HEK293T (cell line): Measurements from ENCODE around the gene KY.

ENCODE experiments used
- CTCF ChIA-PET: fragments of 350-600 bp; formaldehyde crosslinking; extraction: SDS; loops from one replicate; lab custom pipeline; 2021; ENCODE audit warnings: antibody characterized with exemption, inconsistent platforms; lab: Yijun Ruan, JAX
- POLR2A ChIA-PET: fragments of 350-600 bp; formaldehyde crosslinking; extraction: SDS; loops from one replicate; lab custom pipeline; 2020; ENCODE audit warnings: antibody characterized with exemption, inconsistent platforms; lab: Yijun Ruan, JAX
- DNase-seq: peaks from one replicate; pipeline ENCODE4 v3.0.0; 2012; ENCODE audit warnings: mixed read lengths; ENCODE audit errors: extremely low spot score
- ARNT ChIP-seq: fragments of 450-650 bp; IDR thresholded peaks from 2 replicates; pipeline ENCODE4 v1.6.1; 2017; ENCODE audit warnings: mild to moderate bottlenecking
- BHLHE40 ChIP-seq: fragments of 450-650 bp; IDR thresholded peaks from 2 replicates; pipeline ENCODE4 v1.6.1; 2016; ENCODE audit warnings: mild to moderate bottlenecking, moderate library complexity, borderline replicate concordance
- CTBP1 ChIP-seq: fragments of 450-650 bp; IDR thresholded peaks from 2 replicates; pipeline ENCODE4 v1.6.1; 2016; ENCODE audit warnings: borderline replicate concordance
- ELF4 ChIP-seq: fragments of 450-650 bp; IDR thresholded peaks from 2 replicates; pipeline ENCODE4 v1.6.1; 2017; ENCODE audit warnings: antibody characterized with exemption
- FOXA1 ChIP-seq: fragments of 450-650 bp; IDR thresholded peaks from 2 replicates; pipeline ENCODE4 v1.6.1; 2016; ENCODE audit warnings: mild to moderate bottlenecking
- FOXK2 ChIP-seq: fragments of 450-650 bp; IDR thresholded peaks from 2 replicates; pipeline ENCODE4 v1.6.1; 2016; ENCODE audit warnings: mild to moderate bottlenecking
- FOXM1 ChIP-seq: fragments of 450-650 bp; IDR thresholded peaks from 2 replicates; pipeline ENCODE4 v1.6.1; 2017; ENCODE audit warnings: mild to moderate bottlenecking, borderline replicate concordance
- HDGF ChIP-seq: fragments of 450-650 bp; IDR thresholded peaks from 2 replicates; pipeline ENCODE4 v1.6.1; 2017; ENCODE audit warnings: antibody characterized with exemption, borderline replicate concordance
- L3MBTL2 ChIP-seq: fragments of 450-650 bp; conservative IDR thresholded peaks from 2 replicates; pipeline ENCODE4 v1.6.1; 2016; ENCODE audit warnings: mild to moderate bottlenecking
- LEF1 ChIP-seq: fragments of 450-650 bp; IDR thresholded peaks from 2 replicates; pipeline ENCODE4 v1.6.1; 2017; ENCODE audit warnings: mild to moderate bottlenecking, borderline replicate concordance
- NFRKB ChIP-seq: fragments of 450-650 bp; IDR thresholded peaks from 2 replicates; pipeline ENCODE4 v1.6.1; 2016; ENCODE audit warnings: mild to moderate bottlenecking, moderate library complexity
- PKNOX1 ChIP-seq: fragments of 450-650 bp; IDR thresholded peaks from 2 replicates; pipeline ENCODE4 v1.6.1; 2016
- SP1 ChIP-seq: fragments of 450-650 bp; IDR thresholded peaks from 2 replicates; pipeline ENCODE4 v1.6.1; 2017
- SUZ12 ChIP-seq: fragments of 450-650 bp; IDR thresholded peaks from 2 replicates; pipeline ENCODE4 v1.6.1; 2016; ENCODE audit warnings: mild to moderate bottlenecking
- TARDBP ChIP-seq: fragments of 450-650 bp; IDR thresholded peaks from 2 replicates; pipeline ENCODE4 v1.6.1; 2016
- ZNF384 ChIP-seq: fragments of 450-650 bp; IDR thresholded peaks from 2 replicates; pipeline ENCODE4 v1.6.1; 2016

Gene KY

GRCh38 chr3:134644731-134645514 lies 5.9 kb downstream of the KY start:
- CTCF ChIA-PET: no interaction called here
- TF ChIP-seq TARDBP (no peak), L3MBTL2 (no peak), LEF1 (no peak), PKNOX1 (no peak), HDGF (no peak), FOXM1 (no peak), FOXA1 (no peak)
- no peak for DNase-seq
- POLR2A ChIA-PET: no interaction called here

GRCh38 chr3:134643150-134643675 lies 7.6 kb downstream of the KY start:
- TF ChIP-seq LEF1 (no peak), ELF4 (no peak), FOXK2 (no peak), TARDBP (no peak), NFRKB (no peak), CTBP1 (no peak), PKNOX1 (no peak), L3MBTL2 (no peak), HDGF (no peak), BHLHE40 (no peak), SUZ12 (no peak)
- CTCF ChIA-PET: interaction anchor here (0.6 kb wide), 1 partner anchor 218 kb away, joined by 4 read pairs; no protein-coding TSS in a partner anchor
- POLR2A ChIA-PET: no interaction called here
- no peak for DNase-seq

DNA sequence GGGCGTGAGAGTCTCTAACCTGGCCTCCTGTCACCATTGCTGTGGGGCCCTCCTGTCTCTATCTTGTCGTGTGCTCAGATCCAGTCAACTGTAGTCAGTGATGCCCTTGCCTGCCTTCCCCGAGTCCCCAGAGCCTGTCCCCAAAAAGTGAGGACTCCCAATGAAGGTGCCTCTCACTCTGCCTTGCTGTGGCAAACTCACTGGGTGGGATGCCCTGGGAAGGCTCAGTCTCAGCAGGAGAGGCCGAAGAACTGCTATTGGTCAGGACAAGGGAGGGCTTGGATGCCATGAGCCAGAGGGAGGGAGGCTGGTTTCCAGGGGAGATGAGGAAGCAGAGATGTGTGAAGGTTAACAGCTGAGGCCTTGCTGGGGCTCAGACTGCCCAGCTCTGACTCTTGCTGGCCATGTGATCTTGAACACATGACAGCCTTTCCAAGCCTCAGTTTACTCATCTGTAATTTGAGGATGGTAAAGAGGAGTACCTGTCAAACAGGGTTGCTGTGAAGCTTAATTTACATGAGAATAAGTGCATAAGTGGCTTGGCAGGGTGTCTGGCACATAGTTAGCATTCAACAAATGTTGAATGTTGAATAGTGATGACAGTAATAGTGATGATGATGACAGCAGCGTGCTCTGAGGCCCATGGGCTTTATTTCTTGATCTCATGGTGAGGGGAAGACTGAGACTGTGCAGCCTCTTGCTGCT lies 8.2 kb downstream of the KY start:
- no peak for DNase-seq
- CTCF ChIA-PET: interaction anchor here (0.6 kb wide), 1 partner anchor 217 kb away, joined by 4 read pairs; no protein-coding TSS in a partner anchor
- no peak for TF ChIP-seq LEF1
- TF ChIP-seq ARNT: no peak
- TF ChIP-seq FOXK2: no peak
- no peak for TF ChIP-seq HDGF
- no peak for TF ChIP-seq CTBP1
- no peak for TF ChIP-seq FOXM1
- no peak for TF ChIP-seq FOXA1
- TF ChIP-seq TARDBP: no peak
- TF ChIP-seq ELF4: no peak
- no peak for TF ChIP-seq NFRKB
- TF ChIP-seq ZNF384: no peak

GRCh38 chr3:134641671-134642300 lies 9.0 kb downstream of the KY start:
- ChIA-PET CTCF (no interaction called here), POLR2A (no interaction called here)
- no peak for DNase-seq
- TF ChIP-seq L3MBTL2 (no peak), ELF4 (no peak), HDGF (no peak), CTBP1 (no peak), ZNF384 (no peak), ARNT (no peak), FOXM1 (no peak), LEF1 (no peak), SP1 (no peak), TARDBP (no peak)

More for the DNA sequence above, 8.2 kb downstream of the KY start:
- POLR2A ChIA-PET: no interaction called here

- ChIA-PET CTCF (interaction anchor here (0.9 to 1.2 kb wide), 2 partner anchors 21 to 40 kb away, joined by 3 to 4 read pairs; no protein-coding TSS in a partner anchor), POLR2A (no interaction called here)
- TF ChIP-seq HDGF (no peak), TARDBP (no peak), ELF4 (no peak), NFRKB (no peak), FOXA1 (no peak), SP1 (no peak), ZNF384 (no peak), FOXM1 (no peak), LEF1 (no peak), ARNT (no peak), PKNOX1 (no peak), FOXK2 (no peak), SUZ12 (no peak), CTBP1 (no peak), L3MBTL2 (no peak), BHLHE40 (no peak)
- DNase-seq: peak; percentile 56
These were observed 9.9 kb downstream of the KY start for GRCh38 chr3:134640872-134641470.
